IMR-90 (cell line): Measurements from ENCODE around the gene CREB3L1. TPM values are rescaled to one million over a fixed set of nuclear protein-coding genes. Genes with fewer than 3 reads are reported as not detected.

Experiments used
- ATAC-seq: fragments of 200-7000 bp; cut with Tn5 transposase; 2 replicates; pipeline ENCODE4 v1.9.1; 2020; ENCODE audit warnings: low read depth, mild to moderate bottlenecking, moderate library complexity
- BruUV-seq: library from RNA; stranded (reverse); fragments of 400-500 nt; replicated peaks from 2 replicates; lab custom pipeline; 2021; lab: Mats Ljungman, UMichigan
- CTCF ChIA-PET: fragments of 300-600 bp; formaldehyde crosslinking; extraction: SDS; loops from one replicate; lab custom pipeline; 2021; ENCODE audit warnings: antibody characterized with exemption; lab: Yijun Ruan, JAX
- POLR2A ChIA-PET: fragments of 300-600 bp; sonication (Branson Sonifier 250); formaldehyde crosslinking; loops from one replicate; lab custom pipeline; 2022; ENCODE audit warnings: antibody characterized with exemption; ENCODE audit not compliant: unreplicated experiment; lab: Charles Lee
- DNase-seq: peaks from one replicate; pipeline ENCODE4 v3.0.0; 2013
- H2AFZ ChIP-seq: replicated peaks from 2 replicates; pipeline ENCODE3; 2013; ENCODE audit warnings: low read length, mild to moderate bottlenecking; ENCODE audit not compliant: poor library complexity
- H2AK5ac ChIP-seq: 2 replicates; pipeline ENCODE4 v1.6.1; 2013; ENCODE audit warnings: low read depth, low read length, inconsistent platforms
- H2AK9ac ChIP-seq: replicated peaks from 2 replicates; pipeline ENCODE3; 2013; ENCODE audit warnings: mild to moderate bottlenecking, low read depth, low read length, moderate library complexity; ENCODE audit not compliant: poor library complexity
- H2BK120ac ChIP-seq: 2 replicates; pipeline ENCODE4 v1.6.1; 2013; ENCODE audit warnings: low read depth, low read length, inconsistent platforms
- H2BK15ac ChIP-seq: 3 replicates; pipeline ENCODE4 v1.6.1; 2013; ENCODE audit warnings: low read depth, low read length, inconsistent platforms
- H2BK20ac ChIP-seq: 2 replicates; pipeline ENCODE4 v1.6.1; 2013; ENCODE audit warnings: low read depth, mild to moderate bottlenecking, inconsistent platforms, low read length, moderate library complexity
- H2BK5ac ChIP-seq: 2 replicates; pipeline ENCODE4 v1.6.1; 2013; ENCODE audit warnings: mild to moderate bottlenecking, low read depth, low read length, inconsistent platforms; ENCODE audit not compliant: poor library complexity, severe bottlenecking
- H3K14ac ChIP-seq: replicated peaks from 2 replicates; pipeline ENCODE4 v1.6.1; 2013; ENCODE audit warnings: low read depth, low read length, inconsistent platforms
- H3K18ac ChIP-seq: 2 replicates; pipeline ENCODE4 v1.6.1; 2013; ENCODE audit warnings: low read depth, low read length, control low read depth
- H3K23ac ChIP-seq: 2 replicates; pipeline ENCODE4 v1.6.1; 2013; ENCODE audit warnings: low read depth, low read length, inconsistent platforms
- H3K27ac ChIP-seq: 2 replicates; pipeline ENCODE4 v1.5.1; 2013; ENCODE audit warnings: mild to moderate bottlenecking, control low read depth, low read length; ENCODE audit not compliant: insufficient read depth
- H3K27me3 ChIP-seq: 2 replicates; pipeline ENCODE4 v1.6.1; 2013; ENCODE audit warnings: low read length; ENCODE audit not compliant: control insufficient read depth, insufficient read depth
- H3K36me3 ChIP-seq: 2 replicates; pipeline ENCODE4 v1.6.1; 2013; ENCODE audit warnings: low read length, mixed read lengths; ENCODE audit not compliant: control insufficient read depth, insufficient read depth
- H3K4ac ChIP-seq: 2 replicates; pipeline ENCODE4 v1.6.1; 2013; ENCODE audit warnings: low read depth, low read length, inconsistent platforms
- H3K4me1 ChIP-seq: 2 replicates; pipeline ENCODE4 v1.6.1; 2013; ENCODE audit warnings: low read length, mixed read lengths; ENCODE audit not compliant: control insufficient read depth, insufficient read depth
- H3K4me2 ChIP-seq: 2 replicates; pipeline ENCODE4 v1.6.1; 2013; ENCODE audit warnings: low read depth, mild to moderate bottlenecking, control low read depth, low read length, moderate library complexity
- H3K4me3 ChIP-seq: 2 replicates; pipeline ENCODE4 v1.5.1; 2013; ENCODE audit warnings: low read depth, mild to moderate bottlenecking, control low read depth, low read length, moderate library complexity; ENCODE audit not compliant: insufficient read depth
- H3K56ac ChIP-seq: 2 replicates; pipeline ENCODE4 v1.6.1; 2013; ENCODE audit warnings: low read length, inconsistent platforms; ENCODE audit not compliant: insufficient read depth; ENCODE audit errors: extremely low read depth
- H3K79me1 ChIP-seq, 2 experiments: 2 replicates each; pipeline ENCODE4 v1.6.1; 2013; ENCODE audit warnings: low read length in 2 of 2, inconsistent platforms in 1 of 2, low read depth in 1 of 2
- H3K9ac ChIP-seq: 2 replicates; pipeline ENCODE4 v1.6.1; 2013; ENCODE audit warnings: low read depth, low read length, control low read depth
- H3K9me1 ChIP-seq: 2 replicates; pipeline ENCODE4 v1.6.1; 2013; ENCODE audit warnings: low read length, inconsistent platforms; ENCODE audit not compliant: insufficient read depth
- H3K9me3 ChIP-seq: 2 replicates; pipeline ENCODE4 v1.6.1; 2013; ENCODE audit warnings: low read length; ENCODE audit not compliant: control insufficient read depth, insufficient read depth
- H4K20me1 ChIP-seq: 2 replicates; pipeline ENCODE4 v1.6.1; 2013; ENCODE audit warnings: low read length, inconsistent platforms; ENCODE audit not compliant: insufficient read depth
- H4K5ac ChIP-seq: 2 replicates; pipeline ENCODE4 v1.6.1; 2013; ENCODE audit warnings: mild to moderate bottlenecking, low read depth, low read length, control low read depth
- H4K8ac ChIP-seq, 2 experiments: 2 replicates each; pipeline ENCODE4 v1.6.1; 2013; ENCODE audit warnings: low read depth in 2 of 2, low read length in 2 of 2, control low read depth in 1 of 2, inconsistent platforms in 1 of 2
- H4K91ac ChIP-seq: 2 replicates; pipeline ENCODE4 v1.6.1; 2013; ENCODE audit warnings: low read depth, low read length, inconsistent platforms; ENCODE audit not compliant: insufficient read depth
- CHD1 ChIP-seq: IDR thresholded peaks from 2 replicates; pipeline ENCODE4 v1.6.1; 2012; ENCODE audit warnings: low read depth, low read length, improper control_type of control experiment
- FOS ChIP-seq: fragments of 150-350 bp; IDR thresholded peaks from 2 replicates; pipeline ENCODE4 v1.6.1; 2016; ENCODE audit warnings: low read depth, low read length
- MAFK ChIP-seq: IDR thresholded peaks from 2 replicates; pipeline ENCODE4 v1.6.1; 2012; ENCODE audit warnings: low read depth, low read length, improper control_type of control experiment
- MAZ ChIP-seq: IDR thresholded peaks from 2 replicates; pipeline ENCODE4 v1.6.1; 2012; ENCODE audit warnings: low read depth, mild to moderate bottlenecking, low read length, improper control_type of control experiment, moderate library complexity, borderline replicate concordance
- RAD21 ChIP-seq: IDR thresholded peaks from 2 replicates; pipeline ENCODE4 v1.6.1; 2012; ENCODE audit warnings: low read length, improper control_type of control experiment
- RCOR1 ChIP-seq: IDR thresholded peaks from 2 replicates; pipeline ENCODE4 v1.6.1; 2012; ENCODE audit warnings: mild to moderate bottlenecking, low read length, improper control_type of control experiment; ENCODE audit not compliant: insufficient replicate concordance
- WGBS, 2 experiments: methylation state at CpG; one replicate each; pipeline versions ENCODE4 v1.1.5 to v1.1.7; 2013; ENCODE audit warnings: missing lambda C conversion rate in 2 of 2; ENCODE audit not compliant: insufficient read length in 1 of 2; ENCODE audit errors: extremely low coverage in 2 of 2; 5-methylcytosine and 5-hydroxymethylcytosine counted together
- dilution Hi-C: fragments of 300-500 bp; cut with HindIII; formaldehyde crosslinking; loops from one replicate; pipeline ENCODE4 v1.14.3; 2018; ENCODE audit warnings: low sequenced_read_pairs; ENCODE audit not compliant: unreplicated experiment
- in situ Hi-C: fragments of 300-500 bp; cut with MboI; formaldehyde crosslinking; loops from 3 replicates; pipeline ENCODE4 v1.14.3; 2019; ENCODE audit warnings: low sequenced_read_pairs, inconsistent platforms, mixed read lengths
- intact Hi-C: fragments of 100-400 bp; cut with micrococcal nuclease; formaldehyde crosslinking; loops from 2 replicates; pipeline ENCODE4 v1.10.0; 2022
- polyA plus RNA-seq, 3 experiments: library from polyadenylated mRNA; depleted of rRNA; stranded (reverse); fragments of >200 nt; gene quantifications; 2 replicates each; pipeline ENCODE4 v1.2.3, GENCODE V29; 2012; ENCODE audit warnings: low replicate concordance in 1 of 3
- total RNA-seq: library from RNA; depleted of rRNA; stranded (reverse); fragments of >200 nt; gene quantifications from 2 replicates; pipeline ENCODE4 v1.2.3, GENCODE V29; 2012
- TF ChIP-seq, protein P1 (sequence below): conservative IDR thresholded peaks from 2 replicates; pipeline ENCODE4 v1.5.1; 2012; ENCODE audit warnings: mild to moderate bottlenecking, low read depth, low read length, improper control_type of control experiment

Gene CREB3L1
- total and polyA plus RNA-seq, 2 of the 4 experiments (the other 2 are of a cell fraction), result 8.1 to 82.3 TPM

DNA sequence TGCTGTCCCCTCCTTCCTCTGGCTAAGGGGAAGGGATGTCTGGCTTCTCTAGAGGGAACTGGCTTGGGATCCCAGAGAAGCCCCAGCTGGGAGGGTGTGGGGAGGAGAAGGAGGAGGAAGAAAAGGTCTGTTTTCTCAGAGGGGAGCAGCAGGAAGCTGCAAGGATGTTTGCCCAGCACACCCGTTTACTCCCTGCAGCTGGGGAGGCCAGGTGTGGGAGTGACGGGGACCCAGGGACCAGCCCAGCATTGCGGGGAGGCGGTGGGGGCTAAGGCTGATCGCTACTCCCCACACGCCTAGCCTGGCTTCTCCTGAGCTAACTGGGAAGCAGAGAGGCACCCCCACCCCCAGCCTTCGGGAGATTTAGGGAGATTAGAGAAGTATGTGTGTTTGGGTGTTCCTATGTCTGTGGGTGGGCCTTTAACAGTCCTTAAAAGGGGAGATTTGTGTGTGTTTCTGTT, 3.9 kb downstream of the CREB3L1 start:
- peak overlapping the region; percentile 57 for H3K9ac ChIP-seq

More for the DNA sequence above, 3.9 kb downstream of the CREB3L1 start:
- peak overlapping the region; percentile 95 for H2AK5ac ChIP-seq
- dilution Hi-C loops, result no loop called here
- H4K91ac ChIP-seq, result peak overlapping the region; percentile 84
- DNase-seq, result peak; percentile 44
- H3K4me2 ChIP-seq, result peak overlapping the region; percentile 98
- peaks cover 3 to 68% of the 10 kb centered on the region in 2 experiments; a peak in 3 of 4 replicates for H3K79me1 ChIP-seq
- H3K27ac ChIP-seq, result peak overlapping the region; percentile 75
- BruUV-seq, result no TSS peak
- H3K27me3 ChIP-seq, result no peaks in the 10 kb centered on the region
- H3K23ac ChIP-seq, result peak overlapping the region; percentile 74
- H3K9me1 ChIP-seq, result peaks cover 27% of the 10 kb centered on the region
- in situ Hi-C loops, result loop anchor here (5.0 kb wide), 1 partner anchor 39 kb away; no protein-coding TSS in a partner anchor
- intact Hi-C loops, result no loop called here
- TF ChIP-seq RCOR1 (no peak), MAFK (no peak), FOS (no peak), CHD1 (no peak), MAZ (no peak; the same call in 1 of the 2 replicates), RAD21 (no peak)
- TF ChIP-seq, protein P1, sequence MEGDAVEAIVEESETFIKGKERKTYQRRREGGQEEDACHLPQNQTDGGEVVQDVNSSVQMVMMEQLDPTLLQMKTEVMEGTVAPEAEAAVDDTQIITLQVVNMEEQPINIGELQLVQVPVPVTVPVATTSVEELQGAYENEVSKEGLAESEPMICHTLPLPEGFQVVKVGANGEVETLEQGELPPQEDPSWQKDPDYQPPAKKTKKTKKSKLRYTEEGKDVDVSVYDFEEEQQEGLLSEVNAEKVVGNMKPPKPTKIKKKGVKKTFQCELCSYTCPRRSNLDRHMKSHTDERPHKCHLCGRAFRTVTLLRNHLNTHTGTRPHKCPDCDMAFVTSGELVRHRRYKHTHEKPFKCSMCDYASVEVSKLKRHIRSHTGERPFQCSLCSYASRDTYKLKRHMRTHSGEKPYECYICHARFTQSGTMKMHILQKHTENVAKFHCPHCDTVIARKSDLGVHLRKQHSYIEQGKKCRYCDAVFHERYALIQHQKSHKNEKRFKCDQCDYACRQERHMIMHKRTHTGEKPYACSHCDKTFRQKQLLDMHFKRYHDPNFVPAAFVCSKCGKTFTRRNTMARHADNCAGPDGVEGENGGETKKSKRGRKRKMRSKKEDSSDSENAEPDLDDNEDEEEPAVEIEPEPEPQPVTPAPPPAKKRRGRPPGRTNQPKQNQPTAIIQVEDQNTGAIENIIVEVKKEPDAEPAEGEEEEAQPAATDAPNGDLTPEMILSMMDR, result no peak
- H2BK20ac ChIP-seq, result peak overlapping the region; percentile 66; the same call in 1 of the 2 replicates
- ChIA-PET CTCF (no interaction called here), POLR2A (interaction anchor here (0.8 to 1.1 kb wide), 2 partner anchors 14 to 38 kb away, joined by 3 read pairs; no protein-coding TSS in a partner anchor)
- H3K4me1 ChIP-seq, result peaks cover 28% of the 10 kb centered on the region
- no CpG with 5 or more reads among the region's 7 CpGs for WGBS, 2 experiments
- peak; percentile 5 for ATAC-seq
- peaks cover 22% of the 10 kb centered on the region for H3K36me3 ChIP-seq
- peak overlapping the region; percentile 12 to 72; a peak in 3 of 4 replicates for H4K8ac ChIP-seq
- H3K18ac ChIP-seq, result peak overlapping the region; percentile 79
- H2AK9ac ChIP-seq, result peak overlapping the region; percentile 93
- H2AFZ ChIP-seq, result peak overlapping the region; percentile 44
- H3K4ac ChIP-seq, result peak overlapping the region; percentile 86
- peak overlapping the region; percentile 82 for H3K14ac ChIP-seq
- H3K4me3 ChIP-seq, result peak overlapping the region; percentile 32
- H2BK5ac ChIP-seq, result peak overlapping the region; percentile 91
- H2BK120ac ChIP-seq, result peak overlapping the region; percentile 82
- H3K56ac ChIP-seq, result peak overlapping the region; percentile 57; the same call in 1 of the 2 replicates
- H4K20me1 ChIP-seq, result peaks cover 70% of the 10 kb centered on the region
- H2BK15ac ChIP-seq, result peak overlapping the region; percentile 55; the same call in 1 of the 3 replicates
- H4K5ac ChIP-seq, result peak overlapping the region; percentile 47
- H3K9me3 ChIP-seq, result no peaks in the 10 kb centered on the region
